Glutamatergic neuron (in vitro differentiated cells): ENCODE measurements around the gene ACTR1B. TPM values are rescaled to one million over a fixed set of nuclear protein-coding genes. Genes with fewer than 3 reads are reported as not detected.

Experiments used
- DNase-seq: peaks from one replicate; pipeline ENCODE4 v3.0.0; 2022
- H3K27ac Mint-ChIP-seq: one replicate; pipeline ENCODE4 v1.8.0; 2020; ENCODE audit warnings: mild to moderate bottlenecking, mixed read lengths, inconsistent platforms; ENCODE audit not compliant: unreplicated experiment
- H3K27me3 Mint-ChIP-seq: one replicate; pipeline ENCODE4 v1.8.0; 2020; ENCODE audit warnings: mild to moderate bottlenecking, moderate library complexity, mixed read lengths, inconsistent platforms; ENCODE audit not compliant: unreplicated experiment
- H3K36me3 Mint-ChIP-seq: one replicate; pipeline ENCODE4 v1.8.0; 2020; ENCODE audit warnings: mild to moderate bottlenecking, mixed read lengths, inconsistent platforms; ENCODE audit not compliant: unreplicated experiment
- H3K4me1 Mint-ChIP-seq: one replicate; pipeline ENCODE4 v1.8.0; 2020; ENCODE audit warnings: mild to moderate bottlenecking, low read depth, mixed read lengths, inconsistent platforms; ENCODE audit not compliant: unreplicated experiment
- H3K4me3 Mint-ChIP-seq: one replicate; pipeline ENCODE4 v1.8.0; 2020; ENCODE audit warnings: mild to moderate bottlenecking, mixed read lengths, inconsistent platforms; ENCODE audit not compliant: unreplicated experiment
- H3K9me3 Mint-ChIP-seq: one replicate; pipeline ENCODE4 v1.8.0; 2020; ENCODE audit warnings: mild to moderate bottlenecking, moderate library complexity, mixed read lengths, inconsistent platforms; ENCODE audit not compliant: unreplicated experiment
- CTCF ChIP-seq: fragments of 200-600 bp; sonication (generic); IDR thresholded peaks from one replicate; pipeline ENCODE4 v1.5.0; 2021; ENCODE audit not compliant: partially characterized antibody, unreplicated experiment
- total RNA-seq: library from RNA; stranded (reverse); fragmentation: NEBNext Ultra II Directional; extraction: Animal tissue kit (Norgen Biotek cat#: 25700); gene quantifications from one replicate; pipeline ENCODE4 v1.2.1, GENCODE V29; 2021; ENCODE audit not compliant: unreplicated experiment

Gene ACTR1B
- total RNA-seq, 1 donor from 2014 or later = 104 TPM

GRCh38 chr2:97708048-97708380, 44.2 kb upstream of the ACTR1B start:
- H3K27me3 Mint-ChIP-seq = no peaks in the 10 kb centered on the region
- no peak overlapping the region for H3K4me3 Mint-ChIP-seq
- H3K27ac Mint-ChIP-seq = no peak overlapping the region
- no peaks in the 10 kb centered on the region for H3K36me3 Mint-ChIP-seq
- H3K9me3 Mint-ChIP-seq = peaks cover 4% of the 10 kb centered on the region
- peaks cover 3% of the 10 kb centered on the region for H3K4me1 Mint-ChIP-seq
- no peak for DNase-seq
- TF ChIP-seq CTCF = no peak

- peaks cover 4% of the 10 kb centered on the region for H3K9me3 Mint-ChIP-seq
- no peak for DNase-seq
- H3K4me3 Mint-ChIP-seq = no peak overlapping the region
- no peak overlapping the region for H3K27ac Mint-ChIP-seq
- no peaks in the 10 kb centered on the region for H3K27me3 Mint-ChIP-seq
- H3K4me1 Mint-ChIP-seq = peaks cover 3% of the 10 kb centered on the region
- H3K36me3 Mint-ChIP-seq = no peaks in the 10 kb centered on the region
- TF ChIP-seq CTCF = no peak
Measured at GRCh38 chr2:97707362-97708047, 43.7 kb upstream of the ACTR1B start.

- no peak for DNase-seq
- Mint-ChIP-seq H3K27ac (no peak overlapping the region), H3K4me3 (no peak overlapping the region), H3K36me3 (no peaks in the 10 kb centered on the region), H3K9me3 (peaks cover 4% of the 10 kb centered on the region), H3K27me3 (no peaks in the 10 kb centered on the region), H3K4me1 (peaks cover 4% of the 10 kb centered on the region)
- TF ChIP-seq CTCF = no peak
Measured at GRCh38 chr2:97706708-97707345, 43.0 kb upstream of the ACTR1B start.

- no peaks in the 10 kb centered on the region for H3K27me3 Mint-ChIP-seq
- no peak for TF ChIP-seq CTCF
- H3K36me3 Mint-ChIP-seq = no peaks in the 10 kb centered on the region
- DNase-seq = no peak
- peaks cover 7% of the 10 kb centered on the region for H3K4me1 Mint-ChIP-seq
- H3K9me3 Mint-ChIP-seq = peaks cover 2% of the 10 kb centered on the region
- no peak overlapping the region for H3K4me3 Mint-ChIP-seq
- no peak overlapping the region for H3K27ac Mint-ChIP-seq
Measured at GRCh38 chr2:97706112-97706511, 42.3 kb upstream of the ACTR1B start.

- no peaks in the 10 kb centered on the region for H3K27me3 Mint-ChIP-seq
- no peak for TF ChIP-seq CTCF
- H3K4me3 Mint-ChIP-seq = no peak overlapping the region
- peaks cover 10% of the 10 kb centered on the region for H3K4me1 Mint-ChIP-seq
- peaks cover 5% of the 10 kb centered on the region for H3K9me3 Mint-ChIP-seq
- no peak overlapping the region for H3K27ac Mint-ChIP-seq
- H3K36me3 Mint-ChIP-seq = no peaks in the 10 kb centered on the region
- no peak for DNase-seq
Measured at GRCh38 chr2:97704989-97705388, 41.1 kb upstream of the ACTR1B start.
